HCT116 (cell line): ENCODE measurements around the gene STK32B. TPM values are rescaled to one million over a fixed set of nuclear protein-coding genes. Genes with fewer than 3 reads are reported as not detected.

Experiments
- ATAC-seq: fragments of 200-7000 bp; cut with Tn5 transposase; 2 replicates; pipeline ENCODE4 v1.9.1; 2020; ENCODE audit warnings: mild to moderate bottlenecking, moderate library complexity
- BruUV-seq: library from RNA; stranded (reverse); fragments of 400-500 nt; replicated peaks from 2 replicates; lab custom pipeline; 2021; lab: Mats Ljungman, UMichigan
- CTCF ChIA-PET: fragments of 300-600 bp; sonication (Branson Sonifier 250); formaldehyde crosslinking; loops from one replicate; lab custom pipeline; 2021; ENCODE audit warnings: antibody characterized with exemption; lab: Charles Lee
- POLR2A ChIA-PET: fragments of 300-600, 350-600 bp; sonication (Branson Sonifier 250); formaldehyde crosslinking; loops from one replicate; lab custom pipeline; 2021; ENCODE audit warnings: antibody characterized with exemption; lab: Charles Lee
- RAD21 ChIA-PET, 2 experiments: fragments of 300-600 bp; sonication (Branson Sonifier 250); formaldehyde crosslinking; loops; one replicate each; lab custom pipeline; 2023; ENCODE audit warnings: low total read pairs in 2 of 2; ENCODE audit not compliant: uncharacterized antibody in 2 of 2, unreplicated experiment in 2 of 2, low non-redundant PET in 1 of 2; lab: Charles Lee
- DNase-seq: peaks from one replicate; pipeline ENCODE4 v3.0.0-alpha.2; 2010; ENCODE audit warnings: low read depth, low spot score
- H2AFZ ChIP-seq: fragments of 200-600 bp; shearing (Covaris generic), sonication (generic); 2 replicates; pipeline ENCODE4 v1.6.1; 2017; ENCODE audit warnings: low read depth, mixed run types, mixed read lengths, antibody characterized with exemption, low read length; ENCODE audit not compliant: poor library complexity, severe bottlenecking
- H3K27ac ChIP-seq: 2 replicates; pipeline ENCODE4 v1.5.1; 2012; ENCODE audit warnings: low read depth, low read length
- H3K27me3 ChIP-seq: fragments of 200-600 bp; sonication (generic); 2 replicates; pipeline ENCODE4 v1.6.1; 2016; ENCODE audit warnings: mixed run types, low read length, mixed read lengths; ENCODE audit not compliant: insufficient read depth
- H3K36me3 ChIP-seq, 2 experiments: fragments of 200-500 bp in 1 of 2; fragments of 200-600 bp in 1 of 2; sonication (Bioruptor generic) in 1 of 2; sonication (generic) in 1 of 2; 2 replicates each; pipeline versions ENCODE4 v1.5.1 to v1.6.1; 2014 to 2016; ENCODE audit warnings: low read length in 2 of 2, inconsistent platforms in 1 of 2, mixed read lengths in 1 of 2, mixed run types in 1 of 2; ENCODE audit not compliant: insufficient read depth in 2 of 2, control insufficient read depth in 1 of 2
- H3K4me1 ChIP-seq, 2 experiments: fragments of 200-600 bp in 1 of 2; sonication (generic) in 1 of 2; 2 replicates each; pipeline versions ENCODE4 v1.5.1 to v1.6.1; 2012 to 2017; ENCODE audit warnings: low read length in 2 of 2, inconsistent platforms in 1 of 2, mild to moderate bottlenecking in 1 of 2, mixed read lengths in 1 of 2, mixed run types in 1 of 2, moderate library complexity in 1 of 2; ENCODE audit not compliant: insufficient read depth in 2 of 2, control insufficient read depth in 1 of 2
- H3K4me2 ChIP-seq: fragments of 200-600 bp; sonication (generic); 2 replicates; pipeline ENCODE4 v1.6.1; 2017; ENCODE audit warnings: mixed run types, low read length, mixed read lengths
- H3K4me3 ChIP-seq, 2 experiments: fragments of 200-600 bp in 1 of 2; sonication (generic) in 1 of 2; replicated peaks in 1 of 2; 2 replicates each; pipeline ENCODE4 v1.5.1; 2011 to 2016; ENCODE audit warnings: low read length in 2 of 2, control low read depth in 1 of 2, low read depth in 1 of 2, mild to moderate bottlenecking in 1 of 2, mixed read lengths in 1 of 2, mixed run types in 1 of 2
- H3K79me2 ChIP-seq: fragments of 200-600 bp; sonication (generic); 2 replicates; pipeline ENCODE4 v1.6.1; 2017; ENCODE audit warnings: mild to moderate bottlenecking, mixed run types, low read length, moderate library complexity, mixed read lengths; ENCODE audit not compliant: insufficient read depth
- H3K9ac ChIP-seq: fragments of 200-600 bp; sonication (generic); 2 replicates; pipeline ENCODE4 v1.6.1; 2016; ENCODE audit warnings: low read length, mixed read lengths
- H3K9me2 ChIP-seq: fragments of 200-600 bp; sonication (generic), shearing (Covaris generic); 2 replicates; pipeline ENCODE4 v1.6.1; 2017; ENCODE audit warnings: mixed run types, mild to moderate bottlenecking, moderate library complexity; ENCODE audit not compliant: insufficient read depth
- H3K9me3 ChIP-seq, 2 experiments: fragments of 200-500 bp in 1 of 2; fragments of 200-600 bp in 1 of 2; sonication (Bioruptor generic) in 1 of 2; sonication (generic) in 1 of 2; 2 replicates each; pipeline ENCODE4 v1.6.1; 2014 to 2017; ENCODE audit warnings: low read length in 2 of 2, mixed read lengths in 2 of 2, inconsistent platforms in 1 of 2, low read depth in 1 of 2, mild to moderate bottlenecking in 1 of 2, mixed run types in 1 of 2, moderate library complexity in 1 of 2; ENCODE audit not compliant: control insufficient read depth in 1 of 2, insufficient read depth in 1 of 2
- H4K20me1 ChIP-seq: fragments of 200-600 bp; sonication (generic), shearing (Covaris generic); 2 replicates; pipeline ENCODE4 v1.6.1; 2017; ENCODE audit warnings: mixed run types, mild to moderate bottlenecking, moderate library complexity; ENCODE audit not compliant: insufficient read depth
- CBX3 ChIP-seq: IDR thresholded peaks from 2 replicates; pipeline ENCODE4 v1.6.1; 2012; ENCODE audit warnings: low read depth
- CEBPB ChIP-seq: IDR thresholded peaks from 2 replicates; pipeline ENCODE4 v1.6.1; 2012; ENCODE audit warnings: low read depth
- CTCF ChIP-seq, 3 experiments: fragments of 200-600 bp in 1 of 3; sonication (generic) in 1 of 3; IDR thresholded peaks in 2 of 3; conservative IDR thresholded peaks in 1 of 3; 2 replicates each; pipeline ENCODE4 v1.5.1; 2012 to 2017; ENCODE audit warnings: low read depth in 2 of 3, low read length in 2 of 3, antibody characterized with exemption in 1 of 3, borderline replicate concordance in 1 of 3, control low read depth in 1 of 3, mild to moderate bottlenecking in 1 of 3, mixed read lengths in 1 of 3, mixed run types in 1 of 3, moderate library complexity in 1 of 3; ENCODE audit not compliant: insufficient read depth in 1 of 3
- FOSL1 ChIP-seq: IDR thresholded peaks from 2 replicates; pipeline ENCODE4 v1.6.1; 2012; ENCODE audit warnings: low read depth
- REST ChIP-seq: IDR thresholded peaks from 2 replicates; pipeline ENCODE4 v1.6.1; 2012; ENCODE audit warnings: low read depth
- SIN3A ChIP-seq: IDR thresholded peaks from 2 replicates; pipeline ENCODE4 v1.6.1; 2012; ENCODE audit warnings: low read depth
- SP1 ChIP-seq: IDR thresholded peaks from 2 replicates; pipeline ENCODE4 v1.6.1; 2012; ENCODE audit warnings: low read depth
- TCF7L2 ChIP-seq: IDR thresholded peaks from 2 replicates; pipeline ENCODE4 v1.7.0; 2011; ENCODE audit warnings: borderline replicate concordance, inconsistent platforms; ENCODE audit not compliant: insufficient read depth, insufficient read length; ENCODE audit errors: extremely low read depth
- ZNF274 ChIP-seq: fragments of 200-500 bp; sonication (Bioruptor generic); IDR thresholded peaks from 2 replicates; pipeline ENCODE4 v1.6.1; 2014; ENCODE audit warnings: mild to moderate bottlenecking, low read depth, low read length, inconsistent platforms
- intact Hi-C: fragments of 100-400 bp; cut with micrococcal nuclease; formaldehyde crosslinking; loops from 2 replicates; pipeline ENCODE4 v1.10.0; 2022
- total RNA-seq: library from RNA; stranded (reverse); gene quantifications from one replicate; pipeline ENCODE4 v1.2.1, GENCODE V29; 2021; ENCODE audit not compliant: unreplicated experiment

The STK32B gene
- total RNA-seq, 1 experiment from 2014 or later: not detected

GRCh38 chr4:5429747-5430146, 378.5 kb downstream of the STK32B start:
- BruUV-seq: no TSS peak
- no peak overlapping the region for H3K27ac ChIP-seq
- no peak for DNase-seq
- no peaks in the 10 kb centered on the region for H3K79me2 ChIP-seq
- H3K4me3 ChIP-seq: no peak overlapping the region
- H2AFZ ChIP-seq: no peak overlapping the region
- intact Hi-C loops: no loop called here
- no peak overlapping the region for H3K9ac ChIP-seq
- CTCF ChIA-PET: no interaction called here
- no peaks in the 10 kb centered on the region for H3K36me3 ChIP-seq
- RAD21 ChIA-PET: no interaction called here
- H3K4me1 ChIP-seq: no peaks in the 10 kb centered on the region
- H3K9me2 ChIP-seq: no peaks in the 10 kb centered on the region
- H3K27me3 ChIP-seq: peaks cover 29% of the 10 kb centered on the region
- no peaks in the 10 kb centered on the region for H3K9me3 ChIP-seq
- no peak for ATAC-seq
- TF ChIP-seq FOSL1 (no peak), CBX3 (no peak), SIN3A (no peak), CEBPB (no peak), ZNF274 (no peak), CTCF (IDR thresholded peaks at IDR 0.05 in 2 of 3, conservative IDR thresholded peaks at IDR 0.05 in 1 of 3; ENCODE audit: borderline replicate concordance in 1 of 3, insufficient read depth in 1 of 3, low read depth in 2 of 3, low read length in 2 of 3) (no peak), SP1 (no peak)
- H4K20me1 ChIP-seq: no peaks in the 10 kb centered on the region
- no peak overlapping the region for H3K4me2 ChIP-seq
- POLR2A ChIA-PET: no interaction called here

GRCh38 chr4:5433196-5433595, 381.9 kb downstream of the STK32B start:
- Histone ChIP-seq H3K9me3 (no peaks in the 10 kb centered on the region), H3K9ac (no peak overlapping the region), H3K9me2 (no peaks in the 10 kb centered on the region), H3K79me2 (no peaks in the 10 kb centered on the region), H3K27me3 (peaks cover 44% of the 10 kb centered on the region), H3K36me3 (no peaks in the 10 kb centered on the region), H2AFZ (no peak overlapping the region), H4K20me1 (no peaks in the 10 kb centered on the region), H3K27ac (no peak overlapping the region), H3K4me2 (no peak overlapping the region), H3K4me3 (no peak overlapping the region), H3K4me1 (no peaks in the 10 kb centered on the region)
- ChIA-PET RAD21 (no interaction called here), CTCF (no interaction called here), POLR2A (no interaction called here)
- ATAC-seq: no peak
- DNase-seq: no peak
- intact Hi-C loops: no loop called here
- BruUV-seq: no TSS peak
- TF ChIP-seq TCF7L2: no peak
- TF ChIP-seq REST: no peak
- no peak for TF ChIP-seq FOSL1
